HL-60/S4 treated with retinoic acid at 250 ng/mL for 4 days and 3 days (cell line): ENCODE results near the gene THAP4.

Source experiments
- in situ Hi-C: fragments of 300-500 bp; cut with MboI; formaldehyde crosslinking; loops from 2 replicates; pipeline ENCODE4 v1.7.0; 2022; ENCODE audit warnings: low sequenced_read_pairs

Gene THAP4

DNA sequence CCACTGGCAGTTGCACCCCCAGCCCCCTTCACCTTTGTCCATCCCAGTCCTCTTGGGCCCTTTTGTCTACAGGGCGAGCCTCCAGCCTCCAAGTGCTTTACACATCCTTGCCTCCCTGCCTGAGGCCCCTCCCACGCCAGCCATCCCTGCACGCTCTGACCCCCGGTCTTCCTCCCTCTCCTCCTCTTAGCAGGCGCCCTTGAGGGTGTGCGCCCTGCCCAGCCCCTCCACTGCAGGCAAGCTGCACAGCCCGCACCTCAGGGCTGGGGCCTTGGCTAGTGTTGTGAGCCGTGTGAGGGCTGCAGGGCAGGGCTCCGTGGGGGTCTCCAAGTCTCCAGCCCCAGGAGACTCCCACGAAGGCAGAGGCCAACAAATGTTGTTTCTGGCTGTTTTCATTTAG is 71.5 kb downstream of the THAP4 start:
- in situ Hi-C loops, result no loop called here

- in situ Hi-C loops, result no loop called here
These were observed 72.2 kb downstream of the THAP4 start for GRCh38 chr2:241564596-241565410.

- in situ Hi-C loops, result no loop called here
These were observed 72.9 kb downstream of the THAP4 start for GRCh38 chr2:241563981-241564595.

- in situ Hi-C loops, result no loop called here
These were observed 73.4 kb downstream of the THAP4 start for GRCh38 chr2:241563571-241563980.

GRCh38 chr2:241563031-241563507 is 73.9 kb downstream of the THAP4 start:
- in situ Hi-C loops, result no loop called here

DNA sequence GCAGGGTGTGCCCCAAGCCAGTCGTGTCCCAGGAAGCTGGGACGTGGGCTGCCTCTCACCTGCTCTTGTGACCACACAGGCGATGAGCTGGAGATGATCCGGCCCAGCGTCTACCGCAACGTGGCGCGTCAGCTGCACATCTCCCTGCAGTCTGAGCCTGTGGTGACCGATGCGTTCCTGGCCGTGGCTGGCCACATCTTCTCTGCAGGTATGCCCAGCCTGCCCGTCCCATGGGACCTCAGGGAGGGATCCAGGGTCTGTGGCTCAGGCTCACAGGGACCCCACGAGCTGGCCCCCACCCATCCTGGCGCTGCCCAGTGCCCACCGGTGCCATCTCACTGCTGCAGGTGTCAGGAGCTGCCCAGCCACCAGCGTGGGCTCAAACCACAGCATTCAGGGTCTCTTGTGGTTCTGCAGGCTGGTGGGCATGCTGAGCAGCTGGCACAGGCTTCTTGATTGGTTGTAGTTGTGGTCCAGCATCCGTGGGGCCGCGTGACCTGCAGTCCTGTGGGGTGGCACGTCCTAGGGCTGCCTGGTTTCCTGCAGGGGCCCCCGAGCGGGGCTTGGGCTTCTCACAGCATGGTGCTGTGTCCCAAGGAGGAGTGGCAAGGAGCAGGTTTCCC is 74.6 kb downstream of the THAP4 start:
- in situ Hi-C loops, result no loop called here

GRCh38 chr2:241561832-241562231 is 75.1 kb downstream of the THAP4 start:
- in situ Hi-C loops, result no loop called here

DNA sequence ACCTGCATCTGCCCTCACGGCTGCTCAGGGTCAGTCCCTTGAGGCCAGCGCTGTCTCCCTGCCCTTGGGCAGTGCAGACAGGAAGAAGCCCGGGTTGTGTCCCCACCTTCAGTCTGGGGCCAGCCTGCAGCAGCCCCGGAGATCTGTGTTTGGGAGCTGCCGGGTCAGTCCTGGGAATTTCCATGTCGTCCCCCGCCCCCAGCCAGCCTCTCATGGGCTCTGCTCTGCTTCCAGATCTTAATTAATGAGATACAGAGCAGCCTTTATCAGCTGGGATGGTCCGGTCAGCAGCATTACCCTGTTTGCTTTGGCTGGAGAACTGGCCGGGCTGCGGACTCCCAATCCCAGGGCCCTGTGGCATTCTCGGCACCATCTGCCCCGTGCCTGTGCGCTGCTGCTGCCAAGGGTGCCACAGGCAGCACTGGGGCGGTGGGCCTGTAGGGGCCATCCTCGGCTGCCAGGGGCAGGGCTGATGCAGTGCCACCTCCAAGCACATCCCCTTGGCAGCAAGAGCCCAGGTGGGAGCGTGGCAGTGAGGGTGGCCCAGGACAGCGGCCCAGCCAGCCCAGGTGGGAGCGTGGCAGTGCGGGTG is 76.0 kb downstream of the THAP4 start:
- in situ Hi-C loops, result no loop called here

DNA sequence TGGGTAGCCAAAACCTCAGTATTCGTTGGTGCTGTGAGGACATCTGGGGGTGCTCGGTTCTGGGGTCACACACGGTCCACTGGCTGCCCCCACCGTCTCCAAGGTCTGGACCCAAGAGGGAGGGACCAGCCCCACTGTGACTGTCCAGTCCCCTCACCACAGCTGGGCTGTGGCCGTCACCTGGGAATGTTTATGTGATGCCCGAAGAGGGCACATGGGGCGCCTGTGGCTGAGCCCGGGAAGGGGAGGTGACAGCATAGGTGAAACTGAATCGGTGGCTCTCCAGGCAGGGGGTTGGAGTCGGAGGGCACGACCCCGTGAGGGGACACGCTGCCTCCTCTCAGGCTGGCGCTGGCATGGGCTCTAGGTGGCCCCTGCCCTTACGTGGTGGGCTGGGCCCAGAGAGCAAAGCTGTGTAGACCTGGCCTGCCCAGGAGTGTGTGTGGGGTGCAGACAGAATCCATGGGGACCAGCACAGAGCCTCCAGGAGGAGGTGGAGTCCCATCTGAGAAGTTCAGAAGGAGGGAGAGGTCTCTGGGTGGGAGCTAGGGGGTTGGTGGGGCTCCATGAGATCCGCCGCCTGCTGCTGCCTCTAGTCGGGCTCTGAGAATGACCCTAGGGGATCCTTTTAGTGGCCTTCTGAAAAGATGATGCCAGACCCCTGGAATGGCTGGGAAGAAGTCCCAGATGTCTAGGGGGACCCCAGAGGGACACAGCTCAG is 76.6 kb downstream of the THAP4 start:
- in situ Hi-C loops, result no loop called here

DNA sequence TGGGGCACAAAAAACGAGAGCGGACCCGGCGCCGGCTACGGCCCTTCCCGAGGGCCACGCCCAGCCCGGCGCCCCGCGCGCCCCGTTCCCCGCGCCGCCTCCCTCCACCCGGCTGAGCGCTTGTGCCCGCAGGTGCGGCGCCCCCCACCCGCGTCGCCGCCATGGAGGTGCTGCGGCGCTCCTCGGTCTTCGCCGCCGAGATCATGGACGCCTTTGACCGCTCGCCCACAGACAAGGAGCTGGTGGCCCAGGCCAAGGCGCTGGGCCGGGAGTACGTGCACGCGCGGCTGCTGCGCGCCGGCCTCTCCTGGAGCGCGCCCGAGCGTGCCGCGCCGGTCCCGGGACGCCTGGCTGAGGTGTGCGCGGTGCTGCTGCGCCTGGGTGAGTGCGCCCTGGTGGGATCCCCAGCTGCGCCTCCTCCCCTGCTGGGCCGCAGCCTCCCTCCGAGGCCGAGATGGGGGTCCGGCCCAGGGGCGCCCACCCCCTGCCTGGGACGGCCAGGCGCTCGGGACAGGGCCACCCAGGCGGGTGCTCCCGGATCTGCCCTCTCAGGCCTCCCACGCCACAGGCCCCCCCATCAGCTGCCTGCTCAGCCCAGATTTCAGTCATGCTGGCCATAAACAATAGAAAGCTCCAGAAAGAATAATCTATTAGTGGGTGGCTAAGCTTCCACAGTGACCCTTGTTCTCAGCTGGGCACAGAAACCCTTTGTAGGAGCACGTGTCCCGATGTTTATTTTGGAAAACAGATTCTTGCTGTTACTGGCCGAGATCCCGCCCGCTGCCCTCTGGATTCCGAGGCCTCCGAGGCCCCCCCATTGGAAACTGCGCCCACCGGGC is 77.4 kb downstream of the THAP4 start:
- in situ Hi-C loops, result no loop called here

GRCh38 chr2:241558532-241559322 is 78.2 kb downstream of the THAP4 start, which contains the start of gene BOK:
TSS of gene BOK (plus strand) at chr2:241558745. CDS start at chr2:241559484, 739 bp downstream.
- in situ Hi-C loops, result no loop called here

- in situ Hi-C loops, result no loop called here
These were observed 80.2 kb downstream of the THAP4 start for GRCh38 chr2:241556746-241557145.

GRCh38 chr2:241555711-241556110 is 81.2 kb downstream of the THAP4 start:
- in situ Hi-C loops, result no loop called here

GRCh38 chr2:241554610-241555322 is 82.2 kb downstream of the THAP4 start:
- in situ Hi-C loops, result no loop called here

DNA sequence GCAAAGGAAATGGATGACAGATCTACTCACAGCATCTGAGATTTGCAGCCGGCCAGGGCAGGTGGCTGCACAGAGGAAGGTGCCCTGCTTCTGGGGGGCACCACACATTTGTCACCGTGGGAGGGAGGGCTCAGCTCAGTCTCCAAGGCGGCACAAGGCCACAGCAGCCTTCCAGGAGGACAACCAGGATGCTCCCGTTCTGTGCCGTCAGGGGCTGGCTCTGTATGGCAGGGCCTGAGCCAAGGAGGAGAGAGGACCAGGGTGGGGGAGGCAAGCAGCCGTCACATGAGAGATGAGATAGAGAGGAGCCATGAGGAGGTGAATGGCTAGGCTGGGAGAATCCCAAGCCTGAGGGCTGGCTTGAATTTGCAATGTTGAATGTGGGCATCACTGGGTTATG is 83.0 kb downstream of the THAP4 start:
- in situ Hi-C loops, result no loop called here

- in situ Hi-C loops, result no loop called here
These were observed 83.5 kb downstream of the THAP4 start for GRCh38 chr2:241553512-241553830.

DNA sequence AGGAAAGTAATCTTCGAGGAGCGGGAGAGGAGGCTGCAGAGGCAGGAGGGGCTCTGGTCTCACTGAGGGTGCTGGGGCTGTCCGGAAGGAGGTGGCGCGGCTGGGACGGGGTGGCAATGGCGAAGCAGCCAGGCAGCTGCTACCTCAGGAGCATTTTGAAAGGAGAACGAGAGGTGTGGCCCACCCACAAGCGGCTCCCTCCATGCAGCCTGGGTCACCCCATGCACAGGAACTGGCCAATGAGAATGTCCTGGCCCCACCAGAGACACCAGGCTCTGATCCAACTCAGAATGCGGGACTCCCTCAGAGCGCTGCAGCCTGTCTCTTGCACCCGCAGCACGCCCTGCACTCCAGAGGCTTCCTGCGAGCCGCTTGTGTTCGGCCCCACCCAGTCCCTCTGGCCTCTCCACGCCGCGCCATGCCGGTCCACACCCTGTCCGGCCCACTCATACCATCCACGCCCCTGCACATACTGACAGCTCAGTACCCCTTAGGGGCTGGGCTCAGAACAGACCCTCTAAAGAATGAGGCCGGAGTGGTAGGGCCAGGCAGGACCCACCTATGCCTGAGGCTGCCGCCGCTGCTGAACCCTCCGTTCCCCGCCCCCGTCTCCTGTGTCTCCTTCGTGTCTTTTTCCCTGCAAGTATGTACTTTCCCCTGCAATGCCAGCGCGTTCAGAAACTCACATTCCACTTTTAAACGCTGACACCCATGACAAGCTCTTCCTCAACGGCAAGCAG is 84.8 kb downstream of the THAP4 start:
- in situ Hi-C loops, result no loop called here

- in situ Hi-C loops, result no loop called here
These were observed 85.4 kb downstream of the THAP4 start for GRCh38 chr2:241551599-241551997.
